PC-3 (cell line): ENCODE data around the gene TCF12.

ENCODE experiments used
- EZH2 ChIP-seq: fragments of 300-600 bp; sonication (generic); IDR thresholded peaks from one replicate; pipeline ENCODE4 v1.6.1; 2017; ENCODE audit warnings: antibody characterized with exemption, mild to moderate bottlenecking, low read length; ENCODE audit not compliant: unreplicated experiment
- EZH2phosphoT487 ChIP-seq: fragments of 300-600 bp; sonication (generic); IDR thresholded peaks from 2 replicates; pipeline ENCODE4 v1.6.1; 2018; ENCODE audit warnings: mild to moderate bottlenecking, antibody characterized with exemption, low read length, borderline replicate concordance
- TF ChIP-seq, protein P1 (sequence below): fragments of 300-600 bp; sonication (generic); conservative IDR thresholded peaks from 2 replicates; pipeline ENCODE4 v1.5.1; 2017; ENCODE audit warnings: antibody characterized with exemption, low read depth, mild to moderate bottlenecking, low read length

DNA sequence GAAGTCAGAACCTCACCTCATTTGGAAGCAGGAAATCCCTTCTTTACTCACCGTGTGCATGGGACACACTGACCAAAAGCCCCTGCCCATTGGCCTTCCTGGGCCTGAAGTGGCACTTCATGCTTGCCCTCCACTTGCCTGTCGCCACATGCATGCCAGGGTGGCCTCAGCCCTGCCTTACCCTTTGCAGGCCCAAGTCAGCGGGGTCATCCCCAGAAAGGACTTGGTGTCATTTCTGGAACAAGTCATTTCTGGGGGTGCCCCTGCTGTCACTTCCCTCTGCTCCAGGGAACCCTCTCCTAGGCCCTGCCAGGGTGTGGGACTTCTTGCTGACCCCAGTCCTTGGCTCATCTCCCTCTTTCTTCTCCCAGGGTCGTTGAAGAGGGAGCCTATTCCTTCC lies 398.0 kb downstream of the TCF12 start:
- TF ChIP-seq, protein P1, sequence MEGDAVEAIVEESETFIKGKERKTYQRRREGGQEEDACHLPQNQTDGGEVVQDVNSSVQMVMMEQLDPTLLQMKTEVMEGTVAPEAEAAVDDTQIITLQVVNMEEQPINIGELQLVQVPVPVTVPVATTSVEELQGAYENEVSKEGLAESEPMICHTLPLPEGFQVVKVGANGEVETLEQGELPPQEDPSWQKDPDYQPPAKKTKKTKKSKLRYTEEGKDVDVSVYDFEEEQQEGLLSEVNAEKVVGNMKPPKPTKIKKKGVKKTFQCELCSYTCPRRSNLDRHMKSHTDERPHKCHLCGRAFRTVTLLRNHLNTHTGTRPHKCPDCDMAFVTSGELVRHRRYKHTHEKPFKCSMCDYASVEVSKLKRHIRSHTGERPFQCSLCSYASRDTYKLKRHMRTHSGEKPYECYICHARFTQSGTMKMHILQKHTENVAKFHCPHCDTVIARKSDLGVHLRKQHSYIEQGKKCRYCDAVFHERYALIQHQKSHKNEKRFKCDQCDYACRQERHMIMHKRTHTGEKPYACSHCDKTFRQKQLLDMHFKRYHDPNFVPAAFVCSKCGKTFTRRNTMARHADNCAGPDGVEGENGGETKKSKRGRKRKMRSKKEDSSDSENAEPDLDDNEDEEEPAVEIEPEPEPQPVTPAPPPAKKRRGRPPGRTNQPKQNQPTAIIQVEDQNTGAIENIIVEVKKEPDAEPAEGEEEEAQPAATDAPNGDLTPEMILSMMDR, result no peak
- TF ChIP-seq EZH2phosphoT487 (no peak), EZH2 (no peak)
